GM21360 (cell line): ENCODE data around the gene SLC36A4.
"Not testable (repeated sequence)": the region's sequence is repeated elsewhere in the genome, so short reads cannot be mapped to it uniquely, and the experiment has no call there.

Source experiments
- ATAC-seq: cut with Tn5 transposase; IDR thresholded peaks from one replicate; pipeline ENCODE4 v1.9.1; 2021; ENCODE audit warnings: mild to moderate bottlenecking, moderate library complexity; ENCODE audit not compliant: unreplicated experiment

Gene SLC36A4

GRCh38 chr11:93123351-93123898, 74.4 kb downstream of the SLC36A4 start:
- no peak for ATAC-seq

GRCh38 chr11:93122535-93123235, 75.1 kb downstream of the SLC36A4 start:
- ATAC-seq: no peak

DNA sequence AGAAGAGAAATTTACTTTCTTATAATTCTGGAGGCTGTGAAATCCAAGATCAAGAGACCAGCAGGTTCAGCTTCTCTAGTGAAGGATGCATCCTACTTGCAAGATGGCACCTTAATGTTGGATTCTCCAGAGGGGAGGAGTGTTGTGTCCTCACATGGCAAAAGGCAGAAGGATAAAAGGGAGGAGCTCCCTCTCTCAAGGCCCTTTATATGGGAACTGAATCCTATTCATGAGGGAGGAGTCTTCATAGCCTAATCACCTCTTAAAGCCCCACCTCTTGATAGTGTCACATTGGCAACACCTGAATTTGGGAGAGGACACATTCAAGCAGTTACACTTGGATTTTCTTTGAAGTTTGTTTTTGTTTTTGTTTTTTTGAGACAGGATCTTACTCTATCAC, 79.5 kb downstream of the SLC36A4 start:
- ATAC-seq: no peak

DNA sequence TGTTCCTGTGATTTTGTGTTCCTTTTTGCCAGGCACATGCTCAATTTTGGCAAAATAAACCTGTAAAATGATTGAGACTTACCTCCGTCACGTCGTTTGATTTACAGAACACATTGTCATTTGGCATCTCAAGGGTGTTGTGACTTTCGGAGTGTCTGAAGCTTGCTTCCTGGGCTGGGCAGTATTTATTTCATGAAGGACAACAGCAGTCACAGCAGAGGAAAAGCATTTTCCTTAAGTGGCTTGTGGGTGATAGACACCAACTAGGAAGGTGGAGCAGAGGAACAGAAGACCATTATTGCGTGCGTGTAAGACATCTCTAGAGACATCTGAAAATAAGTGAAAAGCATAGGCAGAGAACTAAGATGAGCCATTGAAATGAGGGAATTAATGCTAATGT, 80.2 kb downstream of the SLC36A4 start:
- no peak for ATAC-seq

- ATAC-seq: no peak
These were observed 81.0 kb downstream of the SLC36A4 start for GRCh38 chr11:93116641-93117441.

DNA sequence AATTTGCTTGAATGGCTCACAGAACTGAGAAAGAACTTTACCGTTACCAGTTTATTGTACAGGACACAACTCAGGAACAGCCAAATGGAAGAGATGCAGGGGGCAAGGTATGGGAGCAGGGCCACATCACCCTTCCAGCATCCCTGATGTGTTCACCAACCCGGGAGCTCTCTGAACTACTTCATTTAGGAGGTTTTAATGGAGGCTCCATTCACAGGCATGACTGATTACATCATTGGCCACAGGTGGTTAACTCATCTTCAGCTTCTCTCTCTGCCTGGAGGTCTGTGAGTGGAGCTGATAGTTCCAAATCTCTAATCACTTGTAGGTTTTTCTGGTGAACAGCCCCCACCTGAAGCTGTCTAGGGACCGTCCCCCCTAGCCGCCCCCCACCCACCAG, 83.5 kb downstream of the SLC36A4 start:
- no peak for ATAC-seq

DNA sequence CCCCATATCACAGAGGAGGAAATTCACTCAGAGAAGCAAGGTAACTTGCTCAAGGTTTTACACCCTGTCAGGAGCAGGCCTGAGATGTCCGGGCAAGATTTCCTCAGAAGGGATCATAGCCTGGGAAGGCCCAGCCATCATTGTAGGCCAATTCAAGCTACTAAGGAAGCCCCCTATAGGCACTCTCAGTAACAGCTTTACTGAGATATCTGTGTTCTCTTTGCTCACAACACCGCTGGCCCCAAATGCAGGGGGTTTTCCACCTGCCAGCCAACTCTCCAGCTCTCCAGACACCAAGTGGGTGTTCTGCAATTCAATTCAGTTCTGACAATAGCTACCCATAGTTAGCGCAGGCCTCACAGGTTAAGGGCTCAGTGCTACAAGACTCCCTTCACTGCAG, 84.0 kb downstream of the SLC36A4 start:
- ATAC-seq: no peak

- ATAC-seq: not testable (repeated sequence)
These were observed 86.6 kb downstream of the SLC36A4 start for GRCh38 chr11:93111147-93111546.

- ATAC-seq: no peak
These were observed 97.6 kb downstream of the SLC36A4 start for GRCh38 chr11:93100211-93100610.

DNA sequence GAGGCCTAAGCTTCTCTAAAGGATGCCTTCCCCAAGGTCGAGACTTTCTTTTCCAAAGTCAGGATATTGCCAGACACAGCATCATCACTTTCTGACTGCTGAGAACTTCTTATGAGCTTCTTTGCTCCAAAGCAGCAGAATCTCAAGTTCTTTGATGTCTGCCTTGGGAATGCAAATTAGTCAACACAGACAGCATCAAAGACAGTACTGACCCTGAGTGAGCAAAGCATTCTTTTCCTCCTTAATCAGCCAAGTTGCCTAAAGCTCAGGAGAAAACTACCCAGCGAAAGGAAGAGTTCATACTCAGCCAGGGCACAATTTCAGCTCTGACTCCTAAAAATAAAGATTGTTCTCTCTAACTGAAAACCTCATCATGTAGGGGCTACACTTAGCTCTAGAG, 98.0 kb downstream of the SLC36A4 start:
- ATAC-seq: no peak
